Body of pancreas (tissue), 4 donors: Measurements from ENCODE around the gene PRPF31.

Experiments
- CTCF ChIP-seq, 7 experiments: fragments of 450-650 bp in 4 of 7; fragments of 200-600 bp in 3 of 7; sonication (generic) in 3 of 7; IDR thresholded peaks; one replicate each; pipeline ENCODE4 v1.5.1; 2016 to 2019; ENCODE audit warnings: antibody characterized with exemption in 7 of 7
- POLR2A ChIP-seq, 3 donors: fragments of 450-650 bp; IDR thresholded peaks; one replicate each; pipeline ENCODE4 v1.6.1; 2016; ENCODE audit warnings: antibody characterized with exemption in 3 of 3, mild to moderate bottlenecking in 2 of 3

- TF ChIP-seq CTCF (IDR thresholded peaks at IDR 0.05) (no peak), POLR2A (IDR thresholded peaks at IDR 0.05) (no peak)
These were observed 7.1 kb upstream of the PRPF31 start for GRCh38 chr19:54108496-54108895.
